ENCODE measurements around the gene ITK.

DNA sequence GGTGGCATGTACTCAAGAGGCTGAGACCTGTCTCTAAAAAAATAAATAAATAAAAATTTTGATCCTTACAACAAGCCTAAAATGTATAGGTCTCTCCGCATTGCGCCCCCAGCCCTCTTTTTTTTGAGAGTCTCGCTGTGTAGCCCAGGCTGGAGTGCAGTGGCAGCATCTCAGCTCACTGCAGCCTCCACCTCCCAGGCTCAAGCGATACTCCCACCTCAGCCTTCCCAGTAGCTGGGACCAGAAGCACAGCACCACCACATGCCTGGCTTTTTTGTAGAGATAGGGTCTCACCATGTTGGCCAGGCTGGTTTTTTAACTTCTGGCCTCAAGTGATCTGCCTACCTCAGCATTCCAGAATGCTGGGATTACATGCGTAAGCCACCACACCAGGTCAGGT is 12.4 kb upstream of the ITK start:
- TF ChIP-seq ZNF274 (IDR thresholded peaks at IDR 0.05; ENCODE audit: low read depth, low read length) (no peak), YY1 (IDR thresholded peaks at IDR 0.05; ENCODE audit: insufficient read depth, insufficient read length) (no peak), SUZ12 (IDR thresholded peaks at IDR 0.05; ENCODE audit: extremely low read depth, insufficient read depth, insufficient read length) (no peak)

Measured in NT2/D1 (cell line).